Gastrocnemius medialis (tissue), 4 donors: ENCODE measurements around the gene CEP70. TPM values are rescaled to one million over a fixed set of nuclear protein-coding genes. Genes with fewer than 3 reads are reported as not detected.

ENCODE experiments used
- ATAC-seq, 2 donors: fragments of 150-250 bp; one replicate each; pipeline ENCODE4 v1.9.1; 2016
- DNase-seq, 2 donors: peaks; one replicate each; pipeline ENCODE4 v3.0.0-alpha.2; 2019
- H3K27ac ChIP-seq, 4 donors: fragments of 200-600 bp; sonication (generic); 1 replicate in 1 of 4; 2 replicates in 3 of 4; pipeline ENCODE4 v1.5.1; 2016 to 2018; ENCODE audit warnings: mild to moderate bottlenecking in 2 of 4, moderate library complexity in 1 of 4
- H3K27me3 ChIP-seq, 3 donors: fragments of 200-600 bp; sonication (generic) in 2 of 3; 1 replicate in 1 of 3; 2 replicates in 2 of 3; pipeline versions ENCODE4 v1.5.1 to v1.6.0; 2016 to 2019; ENCODE audit warnings: mild to moderate bottlenecking in 1 of 3, moderate library complexity in 1 of 3
- H3K36me3 ChIP-seq, 2 donors: fragments of 200-600 bp; sonication (generic) in 1 of 2; one replicate each; pipeline ENCODE4 v1.5.1; 2017 to 2018
- H3K4me1 ChIP-seq, 2 donors: fragments of 200-600 bp; sonication (generic) in 1 of 2; one replicate each; pipeline ENCODE4 v1.5.1; 2016 to 2017; ENCODE audit warnings: mild to moderate bottlenecking in 2 of 2
- H3K4me3 ChIP-seq, 4 donors: fragments of 200-600 bp; sonication (generic) in 3 of 4; 1 replicate in 1 of 4; 2 replicates in 3 of 4; pipeline ENCODE4 v1.5.1; 2016 to 2019; ENCODE audit warnings: mild to moderate bottlenecking in 2 of 4
- H3K9me3 ChIP-seq, 3 donors: fragments of 200-600 bp; sonication (generic) in 2 of 3; 1 replicate in 1 of 3; 2 replicates in 2 of 3; pipeline ENCODE4 v1.5.1; 2016 to 2019
- CTCF ChIP-seq, 5 experiments: fragments of 450-650 bp in 3 of 5; fragments of 200-600 bp in 2 of 5; sonication (generic) in 2 of 5; IDR thresholded peaks in 4 of 5; conservative IDR thresholded peaks in 1 of 5; 1 replicate in 4 of 5; 2 replicates in 1 of 5; pipeline ENCODE4 v1.5.1; 2016 to 2019; ENCODE audit warnings: antibody characterized with exemption in 5 of 5, mild to moderate bottlenecking in 3 of 5, moderate library complexity in 3 of 5
- POLR2A ChIP-seq, 2 donors: fragments of 450-650 bp; IDR thresholded peaks; one replicate each; pipeline ENCODE4 v1.6.1; 2017; ENCODE audit warnings: antibody characterized with exemption in 2 of 2, mild to moderate bottlenecking in 2 of 2, moderate library complexity in 2 of 2
- in situ Hi-C, 4 donors: fragments of 200-750 bp; cut with MboI; loops; one replicate each; pipeline versions ENCODE4 v1.15.0 to v1.8.0; 2017; ENCODE audit warnings: low sequenced_read_pairs in 4 of 4
- intact Hi-C: fragments of 100-400 bp; cut with DNase I; formaldehyde crosslinking; loops from one replicate; pipeline ENCODE4 v1.15.1; 2023; ENCODE audit warnings: low total_unique reads
- total RNA-seq, 4 donors: library from RNA; depleted of rRNA; stranded (reverse); fragments of >200 nt; gene quantifications; one replicate each; pipeline versions ENCODE4 v1.1.0 to v1.2.3, GENCODE V29; 2016

Gene CEP70
- total RNA-seq, 4 donors from 2014 or later = 9.8 to 17.4 (median 12.3) TPM

DNA sequence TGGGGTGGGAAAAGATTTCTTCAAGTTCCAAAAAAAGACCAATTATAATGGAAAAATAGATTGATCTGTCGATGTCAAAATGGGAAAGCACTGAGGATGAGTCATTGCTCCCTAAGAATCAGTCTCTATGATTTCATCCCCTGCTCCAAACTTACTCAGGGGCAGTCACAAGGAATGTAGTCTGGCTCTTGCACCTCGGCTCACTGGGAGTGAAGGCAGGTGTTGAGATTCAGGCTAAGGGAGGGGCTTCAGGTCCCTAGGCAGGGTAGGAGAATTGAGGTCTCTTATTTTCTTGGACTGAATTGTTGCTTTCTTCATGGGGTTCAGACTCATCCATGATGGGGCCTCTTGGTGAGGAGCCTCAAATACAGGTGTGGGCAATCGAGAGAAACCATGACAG lies 145.4 kb downstream of the CEP70 start:
- DNase-seq (no peak), ATAC-seq (no peak)
- intact Hi-C loops = no loop called here
- Histone ChIP-seq H3K27me3 (no peaks in the 10 kb centered on the region), H3K27ac (no peak overlapping the region), H3K4me3 (no peak overlapping the region), H3K9me3 (no peaks in the 10 kb centered on the region), H3K4me1 (no peaks in the 10 kb centered on the region), H3K36me3 (no peaks in the 10 kb centered on the region)
- no peak for TF ChIP-seq POLR2A (IDR thresholded peaks at IDR 0.05)
- TF ChIP-seq CTCF (IDR thresholded peaks at IDR 0.05 in 4 of 5, conservative IDR thresholded peaks at IDR 0.05 in 1 of 5) = no peak
- in situ Hi-C loops = no loop called here

DNA sequence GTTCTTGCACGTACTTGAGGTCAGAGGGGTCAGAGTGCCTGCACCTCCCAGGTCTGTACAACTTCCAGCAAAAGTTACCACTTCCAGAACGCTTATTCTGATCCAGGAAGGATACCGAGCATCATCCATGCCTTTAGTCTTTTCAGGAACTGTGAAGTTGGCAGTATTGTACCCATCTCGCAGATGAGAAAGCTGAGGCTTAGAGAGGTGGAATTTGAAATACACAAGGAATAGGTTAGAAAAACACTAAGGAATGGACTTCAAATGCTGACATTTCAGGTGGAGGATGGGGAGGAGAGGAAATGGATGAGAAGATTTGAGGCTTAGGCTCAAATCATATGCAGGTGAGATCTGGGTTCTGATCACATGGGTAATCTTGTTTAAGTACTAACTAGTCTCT lies 148.4 kb downstream of the CEP70 start:
- Histone ChIP-seq H3K4me1 (no peaks in the 10 kb centered on the region), H3K36me3 (no peaks in the 10 kb centered on the region), H3K27me3 (no peaks in the 10 kb centered on the region), H3K27ac (no peak overlapping the region), H3K9me3 (no peaks in the 10 kb centered on the region), H3K4me3 (no peak overlapping the region)
- in situ Hi-C loops (no loop called here), intact Hi-C loops (no loop called here)
- DNase-seq = no peak
- TF ChIP-seq CTCF (IDR thresholded peaks at IDR 0.05 in 4 of 5, conservative IDR thresholded peaks at IDR 0.05 in 1 of 5) = no peak
- no peak for TF ChIP-seq POLR2A (IDR thresholded peaks at IDR 0.05)
- ATAC-seq = no peak

- no peaks in the 10 kb centered on the region for H3K36me3 ChIP-seq
- intact Hi-C loops (no loop called here), in situ Hi-C loops (no loop called here)
- ATAC-seq (no peak), DNase-seq (no peak)
- no peaks in the 10 kb centered on the region for H3K4me1 ChIP-seq
- H3K27me3 ChIP-seq = no peaks in the 10 kb centered on the region
- no peak overlapping the region for H3K4me3 ChIP-seq
- TF ChIP-seq CTCF (IDR thresholded peaks at IDR 0.05 in 4 of 5, conservative IDR thresholded peaks at IDR 0.05 in 1 of 5) (no peak), POLR2A (IDR thresholded peaks at IDR 0.05) (no peak)
- no peaks in the 10 kb centered on the region for H3K9me3 ChIP-seq
- no peak overlapping the region for H3K27ac ChIP-seq
Measured at GRCh38 chr3:138445236-138445635, 148.8 kb downstream of the CEP70 start.

Other genes starting within 250 kb of the CEP70 start
- 100 to 1,000 TPM in 1 of 4 donors, 10 to 100 TPM in 3; 45.8 to 149 (median 57.7) TPM for gene MRAS, start 245.7 kb downstream of the CEP70 start, total RNA-seq
- 1 to 10 TPM in 1 of 4 donors, under 1 TPM in 3; 0.20 to 2.3 (median 0.77) TPM for gene ESYT3, start 159.6 kb downstream of the CEP70 start, total RNA-seq
- 1 to 10 TPM in 2 of 4 donors, under 1 TPM in 1, not detected in 1; 0.88 to 3.0 (median 1.1) TPM for gene FAIM, start 14.5 kb upstream of the CEP70 start, total RNA-seq
- gene PIK3CB, start 240.7 kb upstream of the CEP70 start, total RNA-seq = 10 to 100 TPM; 24.9 to 94.7 (median 36.8) TPM